Gastrocnemius medialis (tissue), 4 donors: Measurements from ENCODE around the gene RASL11B.

ENCODE experiments used
- CTCF ChIP-seq, 5 experiments: fragments of 450-650 bp in 3 of 5; fragments of 200-600 bp in 2 of 5; sonication (generic) in 2 of 5; IDR thresholded peaks in 4 of 5; conservative IDR thresholded peaks in 1 of 5; 1 replicate in 4 of 5; 2 replicates in 1 of 5; pipeline ENCODE4 v1.5.1; 2016 to 2019; ENCODE audit warnings: antibody characterized with exemption in 5 of 5, mild to moderate bottlenecking in 3 of 5, moderate library complexity in 3 of 5
- POLR2A ChIP-seq, 2 donors: fragments of 450-650 bp; IDR thresholded peaks; one replicate each; pipeline ENCODE4 v1.6.1; 2017; ENCODE audit warnings: antibody characterized with exemption in 2 of 2, mild to moderate bottlenecking in 2 of 2, moderate library complexity in 2 of 2

- TF ChIP-seq CTCF (IDR thresholded peaks at IDR 0.05 in 4 of 5, conservative IDR thresholded peaks at IDR 0.05 in 1 of 5), result no peak
- no peak for TF ChIP-seq POLR2A (IDR thresholded peaks at IDR 0.05)
These were observed 21.4 kb upstream of the RASL11B start for GRCh38 chr4:52840531-52841370.
